H9 (cell line): ENCODE measurements around the gene RELCH. TPM values are rescaled to one million over a fixed set of nuclear protein-coding genes. Genes with fewer than 3 reads are reported as not detected.
"Not testable (repeated sequence)": the region's sequence is repeated elsewhere in the genome, so short reads cannot be mapped to it uniquely, and the experiment has no call there.

Source experiments
- DNase-seq: peaks from one replicate; pipeline ENCODE4 v3.0.0-alpha.2; 2017
- H2AFZ ChIP-seq: one replicate; pipeline ENCODE4 v1.6.1; 2013; ENCODE audit warnings: mild to moderate bottlenecking, low read length, control low read depth, moderate library complexity
- H2AK5ac ChIP-seq: 2 replicates; pipeline ENCODE4 v1.6.1; 2013; ENCODE audit warnings: low read length, control low read depth, mixed read lengths; ENCODE audit not compliant: insufficient read length
- H2BK120ac ChIP-seq: one replicate; pipeline ENCODE4 v1.6.1; 2013; ENCODE audit warnings: low read depth, mild to moderate bottlenecking, low read length, control low read depth, inconsistent platforms; ENCODE audit not compliant: poor library complexity, severe bottlenecking
- H2BK12ac ChIP-seq: 2 replicates; pipeline ENCODE4 v1.6.1; 2013; ENCODE audit warnings: low read length, control low read depth, mixed read lengths, low read depth; ENCODE audit not compliant: insufficient read length
- H2BK15ac ChIP-seq: 2 replicates; pipeline ENCODE4 v1.6.1; 2013; ENCODE audit warnings: low read depth, low read length, control low read depth
- H2BK20ac ChIP-seq: one replicate; pipeline ENCODE4 v1.6.1; 2013; ENCODE audit warnings: low read depth, mild to moderate bottlenecking, low read length, control low read depth, inconsistent platforms; ENCODE audit not compliant: poor library complexity, severe bottlenecking
- H2BK5ac ChIP-seq: 2 replicates; pipeline ENCODE4 v1.6.1; 2013; ENCODE audit warnings: low read length, control low read depth, mixed read lengths; ENCODE audit not compliant: insufficient read length
- H3K14ac ChIP-seq: 2 replicates; pipeline ENCODE4 v1.6.1; 2013; ENCODE audit warnings: low read length, control low read depth; ENCODE audit not compliant: insufficient read depth
- H3K18ac ChIP-seq: 2 replicates; pipeline ENCODE4 v1.6.1; 2013; ENCODE audit warnings: low read depth, mild to moderate bottlenecking, mixed read lengths, low read length, control low read depth; ENCODE audit not compliant: insufficient read length
- H3K23ac ChIP-seq: 2 replicates; pipeline ENCODE4 v1.6.1; 2013; ENCODE audit warnings: low read length, control low read depth, mixed read lengths, low read depth; ENCODE audit not compliant: insufficient read length
- H3K23me2 ChIP-seq: 2 replicates; pipeline ENCODE4 v1.6.1; 2013; ENCODE audit warnings: low read depth, mild to moderate bottlenecking, mixed read lengths, low read length, control low read depth; ENCODE audit not compliant: insufficient read length, poor library complexity, severe bottlenecking
- H3K27ac ChIP-seq: 2 replicates; pipeline ENCODE4 v1.5.1; 2013; ENCODE audit warnings: low read length, control low read depth, mixed read lengths, low read depth; ENCODE audit not compliant: insufficient read length
- H3K27me3 ChIP-seq: 2 replicates; pipeline ENCODE4 v1.6.1; 2013; ENCODE audit warnings: low read length, control low read depth, inconsistent platforms; ENCODE audit not compliant: insufficient read depth
- H3K4ac ChIP-seq: 2 replicates; pipeline ENCODE4 v1.6.1; 2013; ENCODE audit warnings: low read depth, mild to moderate bottlenecking, control low read depth, inconsistent platforms, low read length, moderate library complexity
- H3K4me1 ChIP-seq: 2 replicates; pipeline ENCODE4 v1.6.1; 2013; ENCODE audit warnings: low read length, control low read depth, inconsistent platforms; ENCODE audit not compliant: insufficient read depth
- H3K4me2 ChIP-seq: 2 replicates; pipeline ENCODE4 v1.6.1; 2013; ENCODE audit warnings: low read length, control low read depth, mixed read lengths; ENCODE audit not compliant: insufficient read length, insufficient read depth
- H3K56ac ChIP-seq: 2 replicates; pipeline ENCODE4 v1.6.1; 2013; ENCODE audit warnings: low read depth, mild to moderate bottlenecking, mixed read lengths, low read length, control low read depth; ENCODE audit not compliant: insufficient read length
- H3K79me1 ChIP-seq: 2 replicates; pipeline ENCODE4 v1.6.1; 2013; ENCODE audit warnings: low read depth, mild to moderate bottlenecking, moderate library complexity, low read length, control low read depth, inconsistent platforms; ENCODE audit not compliant: insufficient read depth, poor library complexity, severe bottlenecking
- H3K79me2 ChIP-seq: 2 replicates; pipeline ENCODE4 v1.6.1; 2013; ENCODE audit warnings: low read length, control low read depth, inconsistent platforms; ENCODE audit not compliant: insufficient read depth
- H3K9ac ChIP-seq: 2 replicates; pipeline ENCODE4 v1.6.1; 2013; ENCODE audit warnings: low read length, control low read depth, mixed read lengths; ENCODE audit not compliant: insufficient read length; ENCODE audit errors: extremely low read depth
- H3K9me3 ChIP-seq: one replicate; pipeline ENCODE4 v1.6.1; 2013; ENCODE audit warnings: low read depth, low read length, inconsistent platforms; ENCODE audit not compliant: control insufficient read depth
- H3T11ph ChIP-seq: one replicate; pipeline ENCODE4 v1.6.1; 2013; ENCODE audit warnings: mild to moderate bottlenecking, low read length, control low read depth, inconsistent platforms
- H4K20me1 ChIP-seq: one replicate; pipeline ENCODE4 v1.6.1; 2013; ENCODE audit not compliant: control insufficient read depth, insufficient read length, insufficient read depth
- H4K5ac ChIP-seq: 2 replicates; pipeline ENCODE4 v1.6.1; 2013; ENCODE audit warnings: low read depth, mild to moderate bottlenecking, mixed read lengths, low read length, control low read depth; ENCODE audit not compliant: insufficient read length
- H4K8ac ChIP-seq: replicated peaks from 2 replicates; pipeline ENCODE4 v1.6.1; 2013; ENCODE audit warnings: low read length, control low read depth, mixed read lengths, low read depth; ENCODE audit not compliant: insufficient read length
- H4K91ac ChIP-seq: 2 replicates; pipeline ENCODE4 v1.6.1; 2013; ENCODE audit warnings: low read depth, mild to moderate bottlenecking, moderate library complexity, mixed read lengths, low read length, control low read depth; ENCODE audit not compliant: insufficient read length
- H3K27ac Mint-ChIP-seq, 3 experiments: 2 replicates in 2 of 3; 3 replicates in 1 of 3; pipeline ENCODE4 v1.8.0; 2020 to 2021; ENCODE audit warnings: mixed read lengths in 3 of 3, mild to moderate bottlenecking in 1 of 3, moderate library complexity in 1 of 3
- H3K27me3 Mint-ChIP-seq: 2 replicates; pipeline ENCODE4 v1.8.0; 2021; ENCODE audit warnings: low read depth, mild to moderate bottlenecking, moderate library complexity, mixed read lengths
- H3K36me3 Mint-ChIP-seq, 3 experiments: 2 replicates in 2 of 3; 3 replicates in 1 of 3; pipeline ENCODE4 v1.8.0; 2020 to 2021; ENCODE audit warnings: low read depth in 3 of 3, mixed read lengths in 3 of 3; ENCODE audit not compliant: insufficient read depth in 1 of 3
- H3K4me1 Mint-ChIP-seq, 2 experiments: 2 replicates each; pipeline ENCODE4 v1.8.0; 2020; ENCODE audit warnings: mixed read lengths in 2 of 2
- H3K4me3 Mint-ChIP-seq, 2 experiments: 2 replicates in 1 of 2; 3 replicates in 1 of 2; pipeline ENCODE4 v1.8.0; 2020 to 2021; ENCODE audit warnings: mild to moderate bottlenecking in 2 of 2, mixed read lengths in 2 of 2, moderate library complexity in 1 of 2
- H3K9me3 Mint-ChIP-seq, 2 experiments: 2 replicates in 1 of 2; 3 replicates in 1 of 2; pipeline ENCODE4 v1.8.0; 2020; ENCODE audit warnings: mild to moderate bottlenecking in 2 of 2, mixed read lengths in 2 of 2, moderate library complexity in 1 of 2
- WGBS: extraction: QIAGEN DNeasy Blood & Tissue Kit; methylation state at CpG from one replicate; pipeline ENCODE4 v1.1.7; 2013; ENCODE audit warnings: missing lambda C conversion rate, low lambda C conversion rate, mixed read lengths; ENCODE audit not compliant: insufficient read length; ENCODE audit errors: extremely low coverage; 5-methylcytosine and 5-hydroxymethylcytosine counted together
- total RNA-seq: library from RNA; stranded (reverse); gene quantifications from 2 replicates; pipeline ENCODE4 v1.2.1, GENCODE V29; 2021
- TF ChIP-seq, protein P1 (sequence below): fragments of 200-600 bp; sonication (generic); conservative IDR thresholded peaks from 3 replicates; pipeline ENCODE4 v1.8.0; 2021; ENCODE audit warnings: antibody characterized with exemption, mild to moderate bottlenecking

RELCH gene
- total RNA-seq, 1 experiment from 2014 or later, result 32.3 TPM

DNA sequence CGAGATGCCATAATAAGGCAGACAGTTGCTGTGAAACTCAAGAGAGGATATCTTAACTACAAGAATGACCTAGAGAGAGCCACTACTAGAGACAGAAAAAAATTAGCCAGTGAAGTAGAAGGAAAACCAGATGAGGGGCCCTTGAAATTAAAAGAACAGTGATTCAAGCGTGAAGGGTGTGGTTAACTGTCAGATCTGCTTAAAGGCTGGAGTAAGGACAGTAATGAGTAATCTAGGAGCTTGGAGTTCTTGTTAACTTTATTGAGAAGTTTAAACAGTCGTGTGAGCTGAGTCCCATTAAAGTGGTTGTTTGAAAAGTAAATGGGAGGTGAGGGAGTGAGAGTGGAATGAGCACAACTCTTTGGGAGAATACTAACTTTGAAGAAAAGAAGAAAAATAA lies 21.5 kb upstream of the RELCH start:
- no peak overlapping the region for H2BK20ac ChIP-seq
- TF ChIP-seq, protein P1, sequence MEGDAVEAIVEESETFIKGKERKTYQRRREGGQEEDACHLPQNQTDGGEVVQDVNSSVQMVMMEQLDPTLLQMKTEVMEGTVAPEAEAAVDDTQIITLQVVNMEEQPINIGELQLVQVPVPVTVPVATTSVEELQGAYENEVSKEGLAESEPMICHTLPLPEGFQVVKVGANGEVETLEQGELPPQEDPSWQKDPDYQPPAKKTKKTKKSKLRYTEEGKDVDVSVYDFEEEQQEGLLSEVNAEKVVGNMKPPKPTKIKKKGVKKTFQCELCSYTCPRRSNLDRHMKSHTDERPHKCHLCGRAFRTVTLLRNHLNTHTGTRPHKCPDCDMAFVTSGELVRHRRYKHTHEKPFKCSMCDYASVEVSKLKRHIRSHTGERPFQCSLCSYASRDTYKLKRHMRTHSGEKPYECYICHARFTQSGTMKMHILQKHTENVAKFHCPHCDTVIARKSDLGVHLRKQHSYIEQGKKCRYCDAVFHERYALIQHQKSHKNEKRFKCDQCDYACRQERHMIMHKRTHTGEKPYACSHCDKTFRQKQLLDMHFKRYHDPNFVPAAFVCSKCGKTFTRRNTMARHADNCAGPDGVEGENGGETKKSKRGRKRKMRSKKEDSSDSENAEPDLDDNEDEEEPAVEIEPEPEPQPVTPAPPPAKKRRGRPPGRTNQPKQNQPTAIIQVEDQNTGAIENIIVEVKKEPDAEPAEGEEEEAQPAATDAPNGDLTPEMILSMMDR, result no peak
- DNase-seq, result no peak

DNA sequence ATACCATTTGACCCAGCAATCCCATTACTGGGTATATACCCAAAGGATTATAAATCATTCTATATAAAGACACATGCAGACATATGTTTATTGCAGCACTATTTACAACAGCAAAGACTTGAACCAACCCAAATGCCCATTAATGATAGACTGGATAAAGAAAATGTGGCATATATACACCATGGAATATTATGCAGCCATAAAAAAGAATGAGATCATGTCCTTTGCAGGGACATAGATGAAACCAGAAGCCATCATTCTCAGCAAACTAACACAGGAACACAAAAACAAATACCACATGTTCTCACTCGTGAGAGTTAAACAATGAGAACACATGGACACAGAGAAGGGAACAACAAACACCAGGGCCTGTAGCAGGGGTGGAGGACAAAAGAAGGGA lies 20.5 kb upstream of the RELCH start:
- H4K91ac ChIP-seq, H3K4me3 Mint-ChIP-seq, H4K8ac ChIP-seq, H3K9me3 ChIP-seq, H3K27ac ChIP-seq, H3T11ph ChIP-seq, H4K5ac ChIP-seq, H3K4ac ChIP-seq, H2BK15ac ChIP-seq, H3K23me2 ChIP-seq, H3K79me2 ChIP-seq, H2BK120ac ChIP-seq, DNase-seq, H3K18ac ChIP-seq, H2BK12ac ChIP-seq, H3K9ac ChIP-seq, H3K14ac ChIP-seq, H2BK5ac ChIP-seq, H3K23ac ChIP-seq, H3K4me2 ChIP-seq, H2AFZ ChIP-seq, H3K4me1 ChIP-seq, H4K20me1 ChIP-seq, H3K27me3 Mint-ChIP-seq, H3K27me3 ChIP-seq, H3K56ac ChIP-seq, H2BK20ac ChIP-seq, H3K79me1 ChIP-seq, H2AK5ac ChIP-seq: not testable (repeated sequence)
- peaks cover 3 to 27% (median 11%) of the 10 kb centered on the region in 3 experiments for H3K36me3 Mint-ChIP-seq
- 0 out of 7 replicates have a peak overlapping the region, but pooled peaks of 1 of the 3 experiments have one; percentile 32 for H3K27ac Mint-ChIP-seq
- H3K4me1 Mint-ChIP-seq, result peaks cover 15 to 16% of the 10 kb centered on the region in 2 experiments
- no CpG with 5 or more reads among the region's 1 CpG for WGBS
- peaks cover 6 to 11% of the 10 kb centered on the region in 2 experiments; a peak in 4 of 5 replicates for H3K9me3 Mint-ChIP-seq

More for the DNA sequence above, 21.5 kb upstream of the RELCH start:
- H2BK12ac ChIP-seq, result no peak overlapping the region
- H2BK5ac ChIP-seq, result no peak overlapping the region
- H3K79me1 ChIP-seq, result no peaks in the 10 kb centered on the region
- H3K23me2 ChIP-seq, result no peaks in the 10 kb centered on the region
- H3K27ac Mint-ChIP-seq, result peak overlapping the region in 1 of 3 experiments; percentile 21; a peak in 1 of 7 replicates
- H3K4me1 Mint-ChIP-seq, result peaks cover 15 to 16% of the 10 kb centered on the region in 2 experiments
- H3K9ac ChIP-seq, result no peak overlapping the region
- H3T11ph ChIP-seq, result no peak overlapping the region
- H3K18ac ChIP-seq, result no peak overlapping the region
- no CpG with 5 or more reads among the region's 3 CpGs for WGBS
- H3K4me3 Mint-ChIP-seq, result no peak overlapping the region
- no peak overlapping the region for H3K4me2 ChIP-seq
- no peak overlapping the region for H3K56ac ChIP-seq
- peaks cover 6 to 11% of the 10 kb centered on the region in 2 experiments; a peak in 4 of 5 replicates for H3K9me3 Mint-ChIP-seq
- H3K79me2 ChIP-seq, result no peaks in the 10 kb centered on the region
- no peak overlapping the region for H4K91ac ChIP-seq
- no peak overlapping the region for H3K23ac ChIP-seq
- H3K4ac ChIP-seq, result no peak overlapping the region
- peaks cover 3 to 27% (median 11%) of the 10 kb centered on the region in 3 experiments for H3K36me3 Mint-ChIP-seq
- no peak overlapping the region for H2BK120ac ChIP-seq
- no peaks in the 10 kb centered on the region for H4K20me1 ChIP-seq
- no peak overlapping the region for H3K14ac ChIP-seq
- H2AFZ ChIP-seq, result no peak overlapping the region
- H3K27me3 Mint-ChIP-seq, result no peaks in the 10 kb centered on the region
- no peak overlapping the region for H4K5ac ChIP-seq
- no peaks in the 10 kb centered on the region for H3K9me3 ChIP-seq
- H3K27me3 ChIP-seq, result no peaks in the 10 kb centered on the region
- no peak overlapping the region for H2BK15ac ChIP-seq
- no peak overlapping the region for H2AK5ac ChIP-seq
- no peak overlapping the region for H3K27ac ChIP-seq
- peaks cover 3% of the 10 kb centered on the region; the same call in 1 of the 2 replicates for H3K4me1 ChIP-seq
- H4K8ac ChIP-seq, result no peak overlapping the region
